ENCODE results near the gene CD163. TPM values are rescaled to one million over a fixed set of nuclear protein-coding genes. Genes with fewer than 3 reads are reported as not detected.
"Not testable (repeated sequence)": the region's sequence is repeated elsewhere in the genome, so short reads cannot be mapped to it uniquely, and the experiment has no call there.

CD163 gene
- 97.5 TPM for total RNA-seq
- long read RNA-seq, full-length matches to known transcripts, result 19 of 29 reads
- long read RNA-seq, partial matches to known transcripts, result 6 of 29 reads
- long read RNA-seq, other reads (novel, unspliced or antisense), result 4 of 29 reads

DNA sequence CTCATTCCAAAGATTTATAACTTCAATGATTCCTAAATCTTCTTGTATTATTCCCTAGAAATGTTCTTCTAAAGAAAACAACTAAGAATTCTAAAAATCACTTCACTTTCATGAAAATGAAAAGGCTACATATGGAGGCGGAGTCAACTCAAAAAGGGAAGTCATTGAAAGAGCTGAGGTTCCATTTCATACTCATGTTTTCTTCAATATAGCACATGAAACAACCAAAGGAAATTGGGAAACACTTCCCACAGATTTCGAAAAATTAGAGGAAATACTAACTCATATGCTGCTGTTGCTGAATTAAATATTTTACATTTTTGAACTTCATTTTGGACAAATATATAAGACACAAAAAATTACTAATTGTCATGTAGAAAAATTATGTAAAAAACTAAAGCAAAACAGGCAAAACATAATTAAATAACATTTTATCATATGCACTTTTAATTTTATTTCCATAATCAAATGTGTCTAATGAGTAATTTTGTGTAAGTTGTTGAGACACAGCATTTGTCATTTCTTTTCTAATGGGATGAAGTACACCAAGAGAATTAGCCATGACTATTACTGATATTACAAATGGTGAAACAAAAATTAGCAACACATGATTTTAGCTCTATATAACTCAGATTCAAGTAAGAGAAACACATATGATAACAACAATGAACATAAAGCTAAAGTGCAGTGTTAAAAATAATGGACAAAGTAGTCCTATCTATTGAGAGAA, at the start of gene CD163:
TSS of gene CD163 (minus strand) at position 92 of the 730 bp plus-strand sequence. CDS start at position 5, 87 bp downstream.
- DNase-seq (ENCODE audit: missing footprints), result no peak
- ATAC-seq, result peak; percentile 50
- intact Hi-C loops (cut with DNase I), result no loop called here

DNA sequence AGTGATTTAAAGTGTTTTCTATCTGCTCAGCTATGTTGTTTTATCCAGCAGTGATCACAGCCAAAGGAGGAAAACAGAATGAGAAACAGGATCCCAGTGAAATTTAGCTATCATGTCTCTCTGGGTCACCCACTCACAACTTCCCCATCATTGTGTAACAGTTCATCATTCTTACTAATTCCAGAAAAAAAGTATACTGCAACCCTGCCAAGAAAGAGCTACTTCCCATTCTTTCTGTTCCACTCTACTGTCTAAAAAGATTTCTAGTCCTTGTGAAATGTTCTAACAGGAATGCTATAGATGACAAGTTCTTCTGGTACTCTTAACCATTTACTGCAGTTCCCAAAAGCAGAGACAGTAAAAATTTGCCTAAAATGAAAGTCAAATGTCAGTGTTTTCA, 39.2 kb upstream of the CD163 start:
- DNase-seq (ENCODE audit: missing footprints), result no peak
- ATAC-seq, result peak; percentile 63
- intact Hi-C loops (cut with DNase I), result no loop called here

DNA sequence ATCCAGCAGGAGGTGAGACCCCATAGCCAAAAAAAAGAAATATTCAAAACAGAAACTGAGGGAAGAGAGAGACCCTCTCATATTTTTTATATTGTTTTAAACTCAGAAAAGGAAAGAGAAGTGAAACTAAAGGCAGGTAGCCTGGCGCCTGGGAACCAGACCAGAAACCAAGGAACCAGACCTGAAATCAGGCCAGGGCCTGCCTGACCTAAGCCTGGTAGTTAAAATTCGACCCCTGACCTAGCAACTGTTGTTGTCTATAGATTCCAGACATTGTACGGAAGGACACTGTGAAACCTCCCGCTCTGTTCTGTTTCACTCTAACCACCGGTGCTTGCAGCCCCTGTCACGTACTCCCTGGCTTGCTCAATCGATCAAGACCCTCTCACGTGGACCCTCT, 38.5 kb upstream of the CD163 start:
- intact Hi-C loops (cut with DNase I), result no loop called here
- DNase-seq (ENCODE audit: missing footprints) (no peak), ATAC-seq (no peak)

DNA sequence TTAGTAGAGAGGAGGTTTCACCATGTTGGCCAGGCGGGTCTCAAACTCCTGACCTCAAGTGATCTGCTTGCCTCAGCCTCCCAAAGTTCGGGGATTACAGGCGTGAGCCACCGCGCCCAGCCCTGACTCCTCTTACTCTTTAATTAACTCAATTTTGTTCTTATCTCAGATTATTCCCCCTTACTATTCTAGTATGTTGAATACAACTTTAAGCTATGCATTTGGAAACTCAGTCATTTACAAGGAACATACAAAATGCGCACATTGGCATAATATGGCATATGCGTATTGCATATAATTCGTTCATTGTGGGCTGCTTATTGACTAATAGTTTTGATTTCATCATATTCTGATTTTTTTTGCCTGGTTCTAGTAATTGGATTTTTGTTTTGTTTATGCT, 10.8 kb upstream of the CD163 start:
- intact Hi-C loops (cut with DNase I), result no loop called here
- DNase-seq (ENCODE audit: missing footprints) (no peak), ATAC-seq (no peak)

DNA sequence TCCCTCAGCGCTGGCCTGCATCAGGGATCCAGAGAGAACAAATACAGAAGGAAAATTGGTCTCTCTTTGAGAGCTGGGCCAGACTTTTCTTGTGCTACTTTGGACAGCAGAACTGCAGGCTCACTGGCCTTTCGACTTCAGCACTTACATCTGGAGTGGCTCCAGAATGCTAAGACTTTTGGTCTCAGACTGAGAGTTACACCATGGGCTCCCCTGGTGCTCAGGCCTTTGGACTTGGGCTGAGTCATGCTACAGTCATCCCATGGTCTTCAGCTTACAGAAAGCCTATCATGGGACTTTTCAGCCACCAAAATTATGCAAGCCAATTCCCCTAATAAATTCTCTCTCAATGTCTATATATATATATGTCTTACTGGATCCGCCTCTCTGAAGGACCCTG, 9.0 kb upstream of the CD163 start:
- DNase-seq (ENCODE audit: missing footprints) (no peak), ATAC-seq (no peak)
- intact Hi-C loops (cut with DNase I), result no loop called here

DNA sequence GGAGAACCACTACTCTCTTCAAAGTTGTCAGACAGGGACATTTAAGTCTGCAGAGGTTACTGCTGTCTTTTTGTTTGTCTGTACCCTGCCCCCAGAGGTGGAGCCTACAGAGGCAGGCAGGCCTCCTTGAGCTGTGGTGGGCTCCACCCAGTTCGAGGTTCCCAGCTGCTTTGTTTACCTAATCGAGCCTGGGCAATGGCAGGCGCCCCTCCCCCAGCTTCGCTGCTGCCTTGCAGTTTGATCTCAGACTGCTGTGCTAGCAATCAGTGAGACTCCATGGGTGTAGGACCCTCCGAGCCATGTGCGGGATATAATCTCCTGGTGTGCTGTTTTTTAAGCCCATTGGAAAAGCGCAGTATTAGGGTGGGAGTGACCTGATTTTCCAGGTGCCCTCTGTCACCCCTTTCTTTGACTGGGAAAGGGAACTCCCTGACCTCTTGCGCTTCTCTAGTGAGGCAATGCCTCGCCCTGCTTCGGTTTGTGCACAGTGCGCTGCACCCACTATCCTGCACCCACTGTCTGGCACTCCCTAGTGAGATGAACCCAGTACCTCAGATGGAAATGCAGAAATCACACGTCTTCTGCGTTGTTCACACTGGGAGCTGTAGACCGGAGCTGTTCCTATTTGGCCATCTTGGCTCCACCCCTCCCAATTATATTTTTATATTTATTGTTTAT, 6.4 kb upstream of the CD163 start:
- DNase-seq (ENCODE audit: missing footprints); intact Hi-C loops (cut with DNase I); ATAC-seq: not testable (repeated sequence)

DNA sequence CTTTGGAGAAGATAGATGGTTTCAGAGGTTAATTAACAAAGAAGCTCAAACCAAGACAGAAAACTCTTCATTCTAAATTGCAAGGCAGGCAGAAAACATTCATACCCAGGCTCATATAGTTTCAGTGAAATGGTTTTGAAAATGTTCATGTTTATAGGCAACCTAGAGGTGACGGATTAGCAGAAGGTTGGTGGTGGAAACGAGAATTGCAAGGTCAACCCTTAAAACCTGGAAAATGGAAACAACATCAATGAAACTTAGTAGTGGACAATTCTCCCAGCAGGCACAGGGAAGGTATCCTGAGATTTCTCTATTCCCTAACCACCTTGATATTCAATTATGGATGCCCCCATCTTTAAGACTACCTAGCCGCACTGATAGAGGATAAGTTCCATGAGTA, 965 bp downstream of the CD163 start:
- intact Hi-C loops (cut with DNase I), result no loop called here
- DNase-seq (ENCODE audit: missing footprints) (no peak), ATAC-seq (no peak)

DNA sequence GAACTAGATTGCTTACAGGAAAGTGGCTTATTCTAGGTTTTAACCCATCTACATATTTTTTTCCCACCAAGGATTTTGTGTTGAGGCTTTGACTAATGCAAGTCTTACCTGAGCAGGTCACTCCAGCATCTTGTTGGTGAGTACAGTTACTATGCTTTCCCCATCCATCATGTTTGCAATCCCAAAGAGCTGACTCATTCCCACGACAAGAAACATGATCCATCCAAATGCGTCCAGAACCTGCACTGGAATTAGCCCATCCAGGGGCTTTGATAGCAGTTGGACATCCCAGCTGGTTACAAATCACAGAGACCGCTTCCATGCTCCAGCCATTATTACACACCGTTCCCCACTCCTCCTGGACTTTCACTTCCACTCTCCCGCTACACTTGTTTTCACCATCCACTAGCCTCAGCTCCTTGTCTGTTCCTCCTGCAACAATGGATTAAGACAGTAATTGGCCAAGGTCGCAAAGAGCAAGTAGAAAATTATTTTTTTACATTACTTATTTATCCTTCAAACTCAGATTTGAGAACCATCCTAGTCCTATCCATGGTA, 2.5 kb downstream of the CD163 start:
- DNase-seq (ENCODE audit: missing footprints), result no peak
- intact Hi-C loops (cut with DNase I), result no loop called here
- ATAC-seq, result no peak

DNA sequence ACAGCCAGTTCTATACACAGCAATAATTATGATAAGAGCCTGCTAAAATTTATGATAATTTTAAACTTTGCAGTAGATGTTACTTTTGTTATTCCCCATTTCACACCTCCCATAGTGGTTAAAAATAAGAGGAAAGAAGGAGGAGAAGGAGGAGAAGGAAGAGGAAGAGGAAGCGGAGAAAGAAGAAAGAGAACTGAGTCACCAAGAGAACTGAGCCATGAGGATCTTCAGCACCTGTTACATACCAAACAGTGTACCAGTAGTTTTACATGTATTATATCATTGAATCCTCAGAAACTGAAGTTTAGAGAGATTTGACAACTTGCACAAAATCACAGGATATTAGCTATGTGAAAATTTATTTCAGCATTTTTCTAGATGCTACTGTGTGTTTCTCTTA, 3.9 kb downstream of the CD163 start:
- DNase-seq (ENCODE audit: missing footprints), result no peak
- ATAC-seq, result no peak
- intact Hi-C loops (cut with DNase I), result no loop called here

DNA sequence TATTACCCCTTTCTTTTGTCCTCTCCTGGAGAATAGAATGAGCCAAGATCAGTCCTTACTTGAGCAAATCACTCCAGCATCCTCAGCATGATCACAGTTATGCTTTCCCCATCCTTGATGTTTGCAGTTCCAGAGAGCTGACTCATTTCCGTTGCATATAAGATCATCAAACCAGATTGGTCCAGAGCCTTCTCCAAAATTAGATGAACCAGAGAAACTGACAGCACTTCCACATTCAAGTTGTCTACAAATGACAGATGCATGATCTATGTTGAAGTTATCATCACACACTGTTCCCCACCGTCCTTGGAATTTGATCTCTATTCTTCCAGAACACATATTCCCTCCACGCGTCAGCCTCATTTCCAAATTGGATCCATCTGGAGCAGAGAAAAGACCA, 4.8 kb downstream of the CD163 start:
- intact Hi-C loops (cut with DNase I), result no loop called here
- peak; percentile 70 for ATAC-seq

DNA sequence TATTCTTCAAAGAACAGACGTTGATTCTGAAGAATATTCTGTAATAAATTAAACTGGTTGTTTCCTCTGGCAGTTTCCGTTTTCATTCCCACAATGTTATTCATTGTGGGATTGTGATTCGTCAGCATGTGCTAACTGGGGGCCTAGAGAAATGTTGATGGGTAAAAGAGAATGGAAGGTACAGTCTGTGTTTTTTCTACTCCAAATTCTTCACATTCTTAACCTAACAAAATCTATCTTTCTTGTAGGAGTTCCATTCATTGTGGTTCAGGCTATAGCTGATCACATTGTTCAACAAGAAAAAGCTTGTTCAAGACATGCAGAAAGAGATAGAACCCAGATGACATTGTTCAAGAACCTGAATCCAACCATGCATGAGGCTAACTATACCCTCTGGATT, 5.9 kb downstream of the CD163 start:
- intact Hi-C loops (cut with DNase I), result no loop called here
- ATAC-seq (no peak), DNase-seq (ENCODE audit: missing footprints) (no peak)

More for the DNA sequence above, 4.8 kb downstream of the CD163 start:
- DNase-seq (ENCODE audit: missing footprints), result no peak

DNA sequence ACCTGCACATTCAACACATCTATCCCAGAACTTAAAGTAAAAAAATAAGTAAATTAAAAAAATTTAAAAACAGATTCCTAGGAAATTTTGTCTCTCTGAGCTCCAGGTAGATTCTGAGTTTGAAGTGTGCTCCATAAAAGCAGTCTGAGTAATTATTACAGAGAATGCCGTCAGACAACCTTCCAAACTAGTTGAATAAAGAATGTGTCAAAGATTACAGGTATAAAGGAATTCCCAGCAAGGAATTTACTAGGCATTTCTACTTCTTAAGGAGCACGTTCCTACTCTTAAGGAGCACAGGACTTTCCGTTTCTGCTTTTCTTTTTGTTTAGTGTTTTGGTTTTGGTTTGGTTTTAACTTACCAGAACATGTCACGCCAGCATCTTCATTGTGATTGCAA, 7.1 kb downstream of the CD163 start:
- ATAC-seq (no peak), DNase-seq (ENCODE audit: missing footprints) (no peak)
- intact Hi-C loops (cut with DNase I), result no loop called here

DNA sequence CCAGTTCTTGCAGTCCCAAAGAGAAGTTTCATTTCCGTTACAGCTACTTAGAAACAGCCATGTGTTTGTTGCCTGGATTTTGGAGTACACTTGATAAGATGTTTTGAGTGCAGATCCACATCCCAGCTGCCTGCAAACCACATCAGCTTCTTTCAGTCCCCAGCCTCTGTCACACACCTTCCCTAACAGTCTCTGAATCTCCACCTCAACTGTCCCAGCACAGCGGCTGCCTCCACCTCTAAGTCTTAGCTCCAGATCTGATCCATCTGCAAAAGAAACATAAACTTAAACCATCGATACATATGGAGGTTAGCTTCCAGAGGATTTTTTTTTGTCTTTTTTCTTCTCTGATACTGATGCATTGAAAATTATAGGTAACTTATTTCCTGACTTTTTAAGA, 8.4 kb downstream of the CD163 start:
- DNase-seq (ENCODE audit: missing footprints) (no peak), ATAC-seq (no peak)
- intact Hi-C loops (cut with DNase I), result no loop called here

DNA sequence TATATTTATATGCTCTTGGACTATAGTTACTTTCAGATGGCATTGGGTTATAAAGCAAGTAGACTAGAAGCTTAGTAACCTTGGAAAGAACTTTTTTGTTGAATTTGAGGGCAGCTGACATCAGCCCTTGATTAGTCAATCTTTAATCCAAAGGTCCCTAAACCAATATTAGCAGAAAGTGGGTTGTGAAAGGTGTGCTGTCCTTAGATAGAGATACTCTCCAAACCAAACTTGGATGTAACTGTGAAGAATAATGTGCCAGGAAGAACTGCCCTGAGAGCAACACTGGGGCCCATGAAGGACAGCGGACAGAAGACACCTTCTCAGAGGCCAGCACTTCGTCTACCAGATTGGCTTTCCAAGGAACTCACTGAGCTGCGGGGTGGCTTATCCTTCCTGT, 10.6 kb downstream of the CD163 start:
- no peak for ATAC-seq
- intact Hi-C loops (cut with DNase I), result no loop called here
- DNase-seq (ENCODE audit: missing footprints), result no peak

DNA sequence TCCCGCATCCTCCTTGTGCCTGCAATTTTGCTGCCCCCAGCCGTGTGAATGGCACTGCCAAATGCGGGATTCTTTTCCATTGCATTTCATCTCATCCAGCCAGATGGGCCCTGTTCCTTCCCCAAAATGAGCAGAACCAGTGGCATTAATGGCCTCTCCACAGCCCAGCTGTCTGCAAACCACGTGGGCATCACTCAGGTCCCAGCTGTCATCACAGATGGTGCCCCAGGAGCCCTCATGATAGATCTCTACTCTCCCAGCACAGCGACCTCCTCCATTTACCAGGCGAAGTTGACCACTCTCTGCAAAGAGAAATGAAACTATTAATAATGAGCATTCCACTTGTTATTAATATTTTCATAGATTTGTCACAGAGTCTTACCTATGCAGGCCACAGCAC, 17.1 kb downstream of the CD163 start:
- ATAC-seq (no peak), DNase-seq (ENCODE audit: missing footprints) (no peak)
- intact Hi-C loops (cut with DNase I), result no loop called here

DNA sequence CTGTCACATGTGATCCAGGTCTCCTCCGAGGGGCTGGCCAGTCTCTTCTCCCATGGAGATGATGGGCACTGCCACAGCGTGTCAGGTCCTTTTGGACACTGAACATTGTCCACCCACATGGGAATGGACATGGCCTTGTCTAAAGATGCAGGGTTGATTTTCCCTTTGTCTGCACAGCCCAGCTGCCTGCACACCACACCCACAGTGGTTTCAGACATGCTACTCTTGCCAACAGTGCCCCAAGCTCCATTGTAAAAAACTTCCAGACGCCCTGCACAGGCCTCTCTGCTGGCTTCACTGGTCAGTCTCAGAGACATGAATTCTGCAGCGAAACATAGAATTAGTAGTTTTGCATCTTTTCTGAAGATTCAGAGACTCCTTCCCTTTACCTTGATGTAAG, 18.5 kb downstream of the CD163 start:
- intact Hi-C loops (cut with DNase I), result no loop called here
- ATAC-seq (no peak), DNase-seq (ENCODE audit: missing footprints) (no peak)

DNA sequence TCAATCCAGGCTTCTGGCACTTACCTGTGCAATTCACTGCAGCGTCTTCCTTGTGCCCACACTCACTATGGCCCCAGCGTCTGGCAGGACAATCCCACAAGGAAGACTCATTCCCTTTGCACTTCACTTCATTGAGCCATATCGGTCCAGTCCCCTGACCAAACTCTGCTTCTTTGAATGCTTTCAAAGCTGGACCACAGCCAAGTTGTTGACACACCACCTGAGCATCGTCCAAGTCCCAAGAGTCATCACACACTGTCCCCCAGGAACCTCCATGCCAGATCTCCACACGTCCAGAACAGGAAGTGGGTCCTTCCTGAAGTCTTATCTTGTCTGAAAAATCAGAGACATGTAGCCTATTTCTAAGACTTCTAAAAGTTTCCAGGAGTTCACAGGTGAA, 20.2 kb downstream of the CD163 start:
- intact Hi-C loops (cut with DNase I), result no loop called here
- ATAC-seq, result no peak
- no peak for DNase-seq (ENCODE audit: missing footprints)

DNA sequence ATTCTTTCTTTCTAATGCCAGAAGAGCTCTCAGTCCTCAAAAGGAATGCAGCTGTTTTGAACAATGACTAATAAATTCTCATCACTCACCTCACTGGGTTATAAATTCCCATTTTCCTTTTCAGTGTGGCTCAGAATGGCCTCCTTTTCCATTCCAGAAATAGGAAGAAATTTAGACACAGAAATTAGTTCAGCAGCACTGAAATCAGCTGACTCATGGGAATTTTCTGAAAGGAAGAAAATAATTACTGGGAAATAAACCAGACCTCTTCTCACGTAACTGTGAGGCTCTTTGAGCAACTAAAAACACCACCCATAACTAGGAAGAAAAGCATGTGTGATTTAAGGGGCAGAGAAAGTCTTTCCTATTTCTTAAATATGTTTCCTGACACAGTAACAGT, 23.8 kb downstream of the CD163 start:
- DNase-seq (ENCODE audit: missing footprints) (no peak), ATAC-seq (no peak)
- intact Hi-C loops (cut with DNase I), result no loop called here

DNA sequence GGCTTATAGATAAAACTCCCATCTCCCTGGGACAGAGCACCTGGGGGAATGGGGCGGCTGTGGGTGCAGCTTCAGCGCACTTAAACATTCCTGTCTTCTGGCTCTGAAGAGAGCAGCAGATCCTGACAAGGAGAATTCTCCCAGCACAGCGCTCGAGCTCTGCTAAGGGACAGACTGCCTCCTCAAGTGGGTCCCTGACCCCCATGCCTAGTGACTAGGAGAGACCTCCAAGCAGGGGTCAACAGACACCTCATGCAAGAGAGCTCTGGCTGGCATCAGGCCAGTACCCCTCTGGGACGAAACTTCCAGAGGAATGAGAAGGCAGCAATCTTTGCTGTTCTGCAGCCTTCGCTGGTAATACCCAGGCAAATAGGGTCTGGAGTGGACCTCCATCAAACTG, 31.5 kb downstream of the CD163 start:
- intact Hi-C loops (cut with DNase I), result no loop called here
- DNase-seq (ENCODE audit: missing footprints) (no peak), ATAC-seq (no peak)
